Mucosa of descending colon (tissue), 3 donors: Measurements from ENCODE around the gene NDUFS8. TPM values are rescaled to one million over a fixed set of nuclear protein-coding genes. Genes with fewer than 3 reads are reported as not detected.
A peak's percentile ranks its signal among the peaks of the same experiment; 100 is the strongest.

Source experiments
- ATAC-seq: fragments of 200-7000 bp; cut with Tn5 transposase; one replicate; pipeline ENCODE4 v1.9.1; 2020; ENCODE audit warnings: mild to moderate bottlenecking, moderate library complexity
- DNase-seq, 3 donors: peaks; one replicate each; pipeline ENCODE4 v3.0.0-alpha.2; 2020
- H3K36me3 ChIP-seq: fragments of 200-600 bp; one replicate; pipeline ENCODE4 v1.8.0; 2021; ENCODE audit warnings: low read depth, mild to moderate bottlenecking
- H3K4me1 ChIP-seq: fragments of 200-600 bp; one replicate; pipeline ENCODE4 v1.8.0; 2021; ENCODE audit warnings: low read depth, mild to moderate bottlenecking
- H3K4me3 ChIP-seq: fragments of 200-600 bp; one replicate; pipeline ENCODE4 v1.8.0; 2021; ENCODE audit warnings: mild to moderate bottlenecking
- H3K9me3 ChIP-seq: fragments of 200-600 bp; one replicate; pipeline ENCODE4 v1.8.0; 2021; ENCODE audit warnings: mild to moderate bottlenecking
- CTCF ChIP-seq: fragments of 200-600 bp; IDR thresholded peaks from one replicate; pipeline ENCODE4 v1.8.0; 2022; ENCODE audit warnings: antibody characterized with exemption, mild to moderate bottlenecking
- intact Hi-C, 2 donors: fragments of 100-400 bp; cut with DNase I in 1 of 2; cut with micrococcal nuclease in 1 of 2; formaldehyde crosslinking; loops; one replicate each; pipeline versions ENCODE4 v1.11.0 to v1.11.1; 2022; cut with DNase I, micrococcal nuclease
- total RNA-seq, 3 donors: library from RNA; stranded (reverse); fragmentation: NEBNext Ultra II Directional in 2 of 3; extraction: Animal tissue kit (Norgen Biotek cat#: 25700) in 2 of 3; gene quantifications; one replicate each; pipeline versions ENCODE4 v1.2.1 to v1.2.4, GENCODE V29; 2021 to 2023
- donor health status: DM: no; HTN: no; CAD: no; lungs with moderate emphysema.
- donor health status: DM: no; HTN: no; CAD: no.
- donor health status: DM: no; HTN: yes; CAD: no.

Gene NDUFS8
- total RNA-seq, 3 donors from 2014 or later: 148 to 165 (median 162) TPM

- H3K36me3 ChIP-seq: no peaks in the 10 kb centered on the region
- no peaks in the 10 kb centered on the region for H3K9me3 ChIP-seq
- intact Hi-C loops: no loop called here
- ATAC-seq (no peak), DNase-seq (peak in 2 of 3 donors; percentile 35 to 53)
- H3K4me1 ChIP-seq: peaks cover 56% of the 10 kb centered on the region
- TF ChIP-seq CTCF: no peak
- no peak overlapping the region for H3K4me3 ChIP-seq
These were observed 18.2 kb upstream of the NDUFS8 start for GRCh38 chr11:68012044-68012842.

DNA sequence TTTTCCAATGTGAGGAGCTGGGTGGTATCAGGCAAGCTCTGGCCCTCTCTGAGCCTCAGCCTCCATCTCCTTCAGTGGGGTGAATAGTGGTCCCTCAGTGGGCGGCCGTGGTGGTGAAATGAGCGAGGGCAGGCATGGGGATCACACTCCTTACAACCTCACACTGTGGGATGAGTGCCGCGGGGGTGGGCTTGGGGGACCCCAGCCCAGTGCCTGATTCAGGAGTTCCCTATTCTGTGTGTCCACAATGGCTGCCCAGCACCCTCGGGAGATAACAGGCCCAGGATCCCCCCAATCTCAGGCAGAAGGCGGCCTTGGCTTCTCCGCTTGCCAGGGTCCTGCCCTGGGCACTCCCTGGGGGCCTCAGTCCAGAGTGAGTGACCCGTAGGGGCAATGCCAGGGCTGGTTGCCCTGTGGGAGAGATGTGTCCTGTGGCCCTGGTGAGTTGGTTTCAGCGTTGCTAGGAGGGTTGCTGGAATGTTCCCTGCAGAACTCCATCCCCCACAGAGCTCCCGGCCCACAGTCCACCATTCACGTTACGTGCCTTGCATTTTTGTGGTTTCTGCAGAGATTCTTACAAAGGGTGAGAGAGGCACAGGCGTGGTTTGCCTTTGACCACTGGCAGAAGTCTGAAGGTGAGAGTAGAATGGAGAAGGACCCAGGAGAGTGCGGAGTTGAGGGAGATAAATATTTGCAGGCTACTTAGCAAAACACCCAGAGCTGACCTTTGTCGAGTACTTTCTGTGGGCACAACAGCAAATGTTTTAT is 17.5 kb upstream of the NDUFS8 start:
- no peak for TF ChIP-seq CTCF
- Histone ChIP-seq H3K36me3 (no peaks in the 10 kb centered on the region), H3K4me3 (no peak overlapping the region), H3K9me3 (no peaks in the 10 kb centered on the region), H3K4me1 (peaks cover 51% of the 10 kb centered on the region)
- no peak for ATAC-seq
- intact Hi-C loops: no loop called here
- DNase-seq: peak in 2 of 3 donors; percentile 38 to 53

DNA sequence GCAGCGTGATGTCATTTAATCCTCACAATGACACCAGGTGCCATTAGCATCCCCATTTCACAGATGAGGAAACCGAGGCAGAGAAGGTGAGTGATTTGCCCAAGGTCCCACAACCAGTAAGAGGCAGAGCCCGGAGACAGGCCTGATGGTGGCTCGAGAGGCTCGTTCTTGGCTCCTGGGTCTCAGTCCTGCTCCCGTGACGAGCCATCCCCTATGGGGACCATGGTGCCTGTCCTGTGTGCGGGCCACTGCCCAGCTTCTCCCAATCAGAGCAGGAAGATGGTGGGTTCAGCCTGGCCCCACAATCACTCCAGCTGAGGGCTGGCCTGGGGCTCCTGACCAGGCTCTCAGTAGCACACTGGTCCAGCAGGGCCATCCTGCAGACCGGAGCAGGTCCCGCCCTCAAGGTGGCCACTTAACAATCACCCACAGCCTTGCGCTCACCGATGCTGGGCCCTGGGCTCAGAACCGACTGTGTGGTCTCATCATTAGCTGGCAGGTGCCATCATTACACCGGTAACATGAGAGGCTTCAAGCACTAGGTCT is 16.8 kb upstream of the NDUFS8 start:
- DNase-seq (peak in 2 of 3 donors; percentile 38 to 54), ATAC-seq (no peak)
- no peak for TF ChIP-seq CTCF
- H3K4me1 ChIP-seq: peaks cover 45% of the 10 kb centered on the region
- no peak overlapping the region for H3K4me3 ChIP-seq
- no peaks in the 10 kb centered on the region for H3K36me3 ChIP-seq
- H3K9me3 ChIP-seq: no peaks in the 10 kb centered on the region
- intact Hi-C loops: no loop called here

GRCh38 chr11:68014157-68014946 is 16.1 kb upstream of the NDUFS8 start:
- DNase-seq (peak; percentile 75 to 83 (median 79)), ATAC-seq (peak; percentile 65)
- peaks cover 40% of the 10 kb centered on the region for H3K4me1 ChIP-seq
- TF ChIP-seq CTCF: no peak
- H3K36me3 ChIP-seq: no peaks in the 10 kb centered on the region
- H3K9me3 ChIP-seq: no peaks in the 10 kb centered on the region
- intact Hi-C loops: no loop called here
- no peak overlapping the region for H3K4me3 ChIP-seq

GRCh38 chr11:68014947-68015447 is 15.5 kb upstream of the NDUFS8 start:
- peak in 1 of 3 donors; percentile 59 for DNase-seq
- intact Hi-C loops: no loop called here
- no peaks in the 10 kb centered on the region for H3K36me3 ChIP-seq
- H3K9me3 ChIP-seq: no peaks in the 10 kb centered on the region
- no peak for TF ChIP-seq CTCF
- ATAC-seq: no peak
- H3K4me1 ChIP-seq: peaks cover 33% of the 10 kb centered on the region
- no peak overlapping the region for H3K4me3 ChIP-seq
